AG09319 (cell line): ENCODE results near the gene CYP2C8.
"Not testable (repeated sequence)": the region's sequence is repeated elsewhere in the genome, so short reads cannot be mapped to it uniquely, and the experiment has no call there.

Experiments used
- DNase-seq: peaks from one replicate; pipeline ENCODE4 v3.0.0-alpha.2; 2010; ENCODE audit warnings: low read depth; ENCODE audit errors: extremely low read depth
- CTCF ChIP-seq: IDR thresholded peaks from 2 replicates; pipeline ENCODE4 v1.5.1; 2011; ENCODE audit warnings: low read depth, mild to moderate bottlenecking, inconsistent platforms, low read length, moderate library complexity

The CYP2C8 gene

DNA sequence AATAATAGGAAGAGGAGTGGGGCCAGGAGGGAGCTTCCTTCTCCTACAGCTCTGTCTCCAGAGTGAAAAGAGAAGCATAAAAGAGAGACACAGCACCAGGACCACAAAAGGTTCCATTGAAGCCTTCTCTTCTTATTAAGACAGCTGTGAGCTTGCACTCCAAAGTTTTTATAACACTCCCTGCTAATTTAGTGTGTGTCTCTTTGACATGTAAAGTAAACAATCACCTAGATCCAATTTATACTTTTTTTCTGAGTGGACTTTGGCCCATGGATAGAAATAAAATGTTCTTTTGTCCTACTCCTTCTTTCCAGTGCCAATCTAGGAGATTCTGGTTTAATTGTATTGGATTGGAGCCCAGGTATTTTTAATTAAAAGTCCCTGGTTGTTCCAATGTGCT, at the start of gene CYP2C8:
Gene CYP2C8 (minus strand): TSS at position 212 of the 400 bp plus-strand sequence. CDS start 95 bp downstream, at position 117.
- no peak for DNase-seq
- TF ChIP-seq CTCF: no peak

DNA sequence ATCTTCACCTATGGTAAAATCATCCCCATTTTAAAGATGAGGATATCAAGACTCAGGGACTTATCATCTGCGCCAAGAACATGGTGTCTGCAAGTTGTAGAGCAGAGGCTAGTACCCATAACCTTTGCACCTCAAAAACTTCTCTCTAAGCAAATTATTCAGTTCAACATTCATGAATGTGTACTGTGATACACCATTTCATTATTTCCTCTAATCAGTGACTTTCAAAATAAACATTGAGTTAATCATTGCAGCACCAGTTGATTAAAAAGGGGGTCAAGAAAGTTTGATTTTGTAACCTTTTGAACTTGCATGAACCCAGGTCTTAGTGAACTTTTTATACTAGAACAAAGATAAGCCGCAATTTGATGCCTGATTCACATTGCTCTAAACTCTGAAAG, 47.6 kb upstream of the CYP2C8 start:
- no peak for TF ChIP-seq CTCF
- DNase-seq: no peak

- not testable (repeated sequence) for DNase-seq
Observed at GRCh38 chr10:95110823-95111222, 41.5 kb upstream of the CYP2C8 start.

DNA sequence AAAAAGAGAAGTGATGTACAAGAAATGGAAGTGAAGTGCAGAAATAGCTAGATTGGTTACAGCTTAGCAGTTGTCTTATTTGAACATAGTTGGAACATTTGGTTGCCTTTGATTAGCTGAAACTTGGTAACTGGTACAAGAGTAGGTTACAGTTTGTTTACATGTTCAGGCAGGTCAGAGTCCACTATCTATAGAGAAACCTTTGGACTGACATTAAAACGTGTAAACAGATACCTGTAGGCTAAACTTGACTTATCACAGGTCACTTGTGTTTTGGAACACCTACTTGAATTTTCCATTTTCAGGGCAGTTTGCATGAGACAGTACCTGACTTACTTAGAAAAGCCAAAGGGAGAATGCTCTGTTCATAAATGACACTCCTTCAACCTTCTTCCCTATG, 28.5 kb upstream of the CYP2C8 start:
- no peak for TF ChIP-seq CTCF
- DNase-seq: no peak

DNA sequence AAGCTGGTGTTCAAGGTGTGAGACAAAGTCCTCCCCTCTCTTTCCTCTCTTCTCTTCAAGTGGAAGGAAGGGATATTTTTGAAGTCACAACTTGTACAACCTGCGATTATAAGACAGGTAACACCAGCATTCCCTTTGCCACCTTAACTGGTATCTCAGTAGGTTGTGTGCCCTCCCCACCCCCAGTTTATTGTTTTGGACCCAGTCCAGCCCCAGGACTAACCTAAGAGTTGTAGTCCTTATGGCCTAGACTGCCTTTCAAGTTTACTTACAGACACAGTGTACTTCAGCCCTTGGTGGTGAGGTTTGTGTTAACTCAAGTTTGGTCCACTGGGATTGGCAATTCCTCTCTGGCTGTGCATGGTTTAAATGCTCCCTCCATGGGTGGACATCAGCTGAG, 26.8 kb upstream of the CYP2C8 start:
- TF ChIP-seq CTCF: no peak
- no peak for DNase-seq

DNA sequence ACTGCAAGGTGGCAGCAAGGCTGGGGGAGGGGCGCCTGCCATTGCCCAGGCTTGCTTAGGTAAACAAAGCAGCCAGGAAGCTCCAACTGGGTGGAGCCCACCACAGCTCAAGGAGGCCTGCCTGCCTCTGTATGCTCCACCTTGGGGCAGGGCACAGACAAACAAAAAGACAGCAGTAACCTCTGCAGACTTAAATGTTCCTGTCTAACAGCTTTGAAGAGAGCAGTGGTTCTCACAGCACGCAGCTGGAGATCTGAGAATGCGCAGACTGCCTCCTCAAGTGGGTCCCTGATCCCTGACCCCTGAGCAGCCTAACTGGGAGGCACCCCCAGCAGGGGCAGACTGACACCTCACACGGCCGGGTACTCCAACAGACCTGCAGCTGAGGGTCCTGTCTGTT, 10.3 kb upstream of the CYP2C8 start:
- not testable (repeated sequence) for DNase-seq

GRCh38 chr10:95077556-95077955, 8.3 kb upstream of the CYP2C8 start:
- no peak for DNase-seq
- no peak for TF ChIP-seq CTCF

DNA sequence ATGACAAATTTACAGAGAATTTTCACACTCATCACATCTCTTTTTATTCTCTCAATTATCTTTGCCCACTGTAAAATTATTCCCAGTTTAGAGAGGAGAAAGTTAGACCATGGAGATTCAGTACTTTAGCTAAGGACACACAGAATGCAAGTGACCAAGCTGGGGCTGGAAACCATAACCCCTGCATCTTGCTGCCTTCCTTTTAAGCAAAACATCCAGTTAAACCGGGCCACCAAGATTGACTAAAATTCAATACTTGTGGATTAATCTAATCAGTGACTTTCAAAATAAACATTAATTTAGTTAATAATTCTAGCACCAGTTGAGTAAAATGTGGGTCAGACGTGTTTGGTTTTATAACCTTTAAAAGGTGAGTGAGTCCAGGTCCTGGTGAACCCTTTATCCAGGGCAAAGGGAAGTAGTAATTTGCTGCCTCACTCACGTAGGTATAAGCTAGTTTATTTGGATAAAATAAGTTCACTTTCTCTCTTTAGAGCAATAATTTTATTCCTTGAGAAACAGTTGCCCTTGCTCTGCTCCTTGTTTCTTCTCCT, 1.9 kb upstream of the CYP2C8 start:
- DNase-seq: no peak
- no peak for TF ChIP-seq CTCF

- not testable (repeated sequence) for DNase-seq
Observed at GRCh38 chr10:95064125-95064524, 5.2 kb downstream of the CYP2C8 start.
